HepG2 (cell line): ENCODE data around the gene IGF2BP3. TPM values are rescaled to one million over a fixed set of nuclear protein-coding genes. Genes with fewer than 3 reads are reported as not detected.

ENCODE experiments used
- ATF1 ChIP-seq: IDR thresholded peaks from 2 replicates; pipeline ENCODE4 v1.6.1; 2016; ENCODE audit warnings: mild to moderate bottlenecking, control low read depth
- HMG20B ChIP-seq: conservative IDR thresholded peaks from 2 replicates; pipeline ENCODE4 v1.6.1; 2016; ENCODE audit warnings: missing genetic modification reagents, missing compliant biosample characterization
- KLF6 ChIP-seq: IDR thresholded peaks from 2 replicates; pipeline ENCODE4 v1.8.0; 2016; ENCODE audit warnings: missing biosample characterization, missing genetic modification reagents
- NFYB ChIP-seq: sonication (generic); formaldehyde crosslinking; IDR thresholded peaks from 2 replicates; pipeline ENCODE4 v1.4.0; 2020; ENCODE audit warnings: missing genetic modification reagents
- PCBP1 ChIP-seq: fragments of 200-400 bp; formaldehyde crosslinking; IDR thresholded peaks from 2 replicates; pipeline ENCODE4 v1.6.1; 2017; ENCODE audit warnings: mild to moderate bottlenecking, low read depth, low read length, borderline replicate concordance
- RBM22 ChIP-seq: fragments of 200-400 bp; formaldehyde crosslinking; optimal IDR thresholded peaks from 2 replicates; pipeline ENCODE3; 2017; ENCODE audit warnings: mild to moderate bottlenecking, low read length, moderate library complexity
- RBM39 ChIP-seq: fragments of 200-400 bp; formaldehyde crosslinking; IDR thresholded peaks from one replicate; pipeline ENCODE4 v1.6.1; 2018; ENCODE audit warnings: antibody characterized with exemption, mild to moderate bottlenecking, low read depth, low read length; ENCODE audit not compliant: poor library complexity, severe bottlenecking
- SIN3A ChIP-seq: IDR thresholded peaks from 2 replicates; pipeline ENCODE4 v1.6.1; 2011; ENCODE audit warnings: low read depth, mild to moderate bottlenecking, control low read depth, low read length, borderline replicate concordance
- SP140L ChIP-seq: sonication (generic); formaldehyde crosslinking; IDR thresholded peaks from 2 replicates; pipeline ENCODE4 v1.4.0; 2020; ENCODE audit warnings: missing genetic modification reagents, borderline replicate concordance
- SUZ12 ChIP-seq: fragments of 150-350 bp; IDR thresholded peaks from 2 replicates; pipeline ENCODE4 v1.6.1; 2014; ENCODE audit warnings: low read depth, low read length
- YY1 ChIP-seq: IDR thresholded peaks from 2 replicates; pipeline ENCODE4 v1.6.1; 2011; ENCODE audit warnings: low read length, low read depth, moderate library complexity, mild to moderate bottlenecking; ENCODE audit not compliant: insufficient read depth, insufficient replicate concordance
- ZBTB8A ChIP-seq: sonication (generic); formaldehyde crosslinking; IDR thresholded peaks from 2 replicates; pipeline ENCODE4 v1.4.0; 2020; ENCODE audit warnings: mild to moderate bottlenecking, low read depth, missing genetic modification reagents, borderline replicate concordance
- ZNF20 ChIP-seq: sonication (generic); formaldehyde crosslinking; IDR thresholded peaks from 2 replicates; pipeline ENCODE4 v1.4.0; 2020; ENCODE audit warnings: mild to moderate bottlenecking, moderate library complexity, missing genetic modification reagents
- ZNF264 ChIP-seq: sonication (generic); formaldehyde crosslinking; IDR thresholded peaks from 2 replicates; pipeline ENCODE4 v1.4.0; 2020; ENCODE audit warnings: missing genetic modification reagents
- ZNF672 ChIP-seq: sonication (generic); formaldehyde crosslinking; IDR thresholded peaks from 2 replicates; pipeline ENCODE4 v1.8.1; 2022; ENCODE audit warnings: missing genetic modification reagents
- polyA plus RNA-seq, 8 experiments: library from polyadenylated mRNA; depleted of rRNA in 3 of 8; stranded (reverse) in 7 of 8; unstranded in 1 of 8; fragments of >200 nt; fragmentation: Illumina TruSeq in 4 of 8; extraction: Trizol in 4 of 8; gene quantifications; 2 replicates each; pipeline versions ENCODE4 v1.2.1 to v1.2.3, GENCODE V29; 2011 to 2016; ENCODE audit warnings: low read depth in 4 of 8, missing spikeins in 1 of 8, mixed read lengths in 1 of 8; ENCODE audit not compliant: insufficient read depth in 1 of 8
- total RNA-seq, 5 experiments: library from RNA; depleted of rRNA; stranded (reverse); fragments of >200 nt; fragmentation: Illumina TruSeq; extraction: Trizol; gene quantifications; 2 replicates each; pipeline ENCODE4 v1.2.3, GENCODE V29; 2016; ENCODE audit warnings: low read depth in 1 of 5
- TF ChIP-seq, protein P1 (sequence below): sonication (generic); formaldehyde crosslinking; IDR thresholded peaks from 2 replicates; pipeline ENCODE4 v1.5.0; 2020; ENCODE audit warnings: missing genetic modification reagents
- TF ChIP-seq, protein P2 (sequence below): sonication (generic); formaldehyde crosslinking; IDR thresholded peaks from 2 replicates; pipeline ENCODE4 v1.9.0; 2022; ENCODE audit warnings: missing genetic modification reagents, mild to moderate bottlenecking, borderline replicate concordance
- TF ChIP-seq, protein P3 (sequence below): sonication (generic); formaldehyde crosslinking; IDR thresholded peaks from 2 replicates; pipeline ENCODE4 v1.4.0; 2020; ENCODE audit warnings: mild to moderate bottlenecking, missing genetic modification reagents
- TF ChIP-seq, protein P4 (sequence below): sonication (generic); formaldehyde crosslinking; IDR thresholded peaks from 2 replicates; pipeline ENCODE4 v1.4.0; 2020; ENCODE audit warnings: missing genetic modification reagents
- TF ChIP-seq, protein P5 (sequence below): sonication (generic); formaldehyde crosslinking; IDR thresholded peaks from 2 replicates; pipeline ENCODE4 v1.8.0; 2022; ENCODE audit warnings: missing genetic modification reagents, mild to moderate bottlenecking, moderate library complexity, borderline replicate concordance

The IGF2BP3 gene
- total and polyA plus RNA-seq, 2 of the 13 experiments (the other 11 are each of a cell fraction or from before 2014, with no cell fraction given): 37.7 to 39.5 TPM

DNA sequence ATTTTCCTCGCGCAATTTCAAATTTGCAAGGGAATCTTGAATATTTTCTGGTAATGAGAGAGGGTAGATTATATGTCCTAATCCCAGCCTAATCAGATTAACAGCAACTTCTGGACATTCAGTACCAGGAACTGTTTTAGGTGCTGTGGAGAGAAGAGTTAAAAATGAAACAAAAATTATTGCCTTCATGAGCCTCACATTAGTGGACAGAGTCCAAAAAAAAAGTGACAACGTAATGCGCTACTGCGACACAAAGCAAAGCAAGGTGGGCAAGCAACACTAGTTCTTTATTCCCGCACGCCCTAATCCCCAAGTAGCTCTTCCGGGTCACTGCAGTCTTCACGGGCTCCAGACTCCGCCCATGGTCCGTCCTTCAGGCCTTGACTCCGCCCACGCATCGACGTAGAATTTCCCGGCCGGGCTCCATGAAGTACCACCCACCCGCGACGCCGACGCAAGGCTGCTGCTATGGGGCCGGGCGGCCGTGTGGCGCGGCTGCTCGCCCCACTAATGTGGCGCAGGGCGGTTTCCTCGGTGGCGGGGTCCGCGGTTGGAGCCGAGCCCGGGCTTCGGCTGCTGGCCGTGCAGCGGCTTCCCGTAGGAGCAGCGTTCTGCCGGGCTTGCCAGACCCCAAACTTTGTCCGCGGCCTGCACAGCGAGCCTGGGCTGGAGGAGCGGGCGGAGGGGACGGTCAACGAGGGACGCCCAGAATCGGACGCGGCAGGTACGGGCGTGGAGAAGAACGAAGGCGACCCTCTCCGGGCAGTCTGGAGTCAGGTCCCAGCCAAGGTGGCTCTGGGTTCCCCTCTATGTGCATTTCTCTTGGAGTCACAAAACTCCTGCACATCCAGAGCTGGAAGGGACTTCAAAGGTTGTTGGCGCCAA is 171.2 kb downstream of the IGF2BP3 start, which contains the start of gene MALSU1 (continued):
- TF ChIP-seq, protein P1, sequence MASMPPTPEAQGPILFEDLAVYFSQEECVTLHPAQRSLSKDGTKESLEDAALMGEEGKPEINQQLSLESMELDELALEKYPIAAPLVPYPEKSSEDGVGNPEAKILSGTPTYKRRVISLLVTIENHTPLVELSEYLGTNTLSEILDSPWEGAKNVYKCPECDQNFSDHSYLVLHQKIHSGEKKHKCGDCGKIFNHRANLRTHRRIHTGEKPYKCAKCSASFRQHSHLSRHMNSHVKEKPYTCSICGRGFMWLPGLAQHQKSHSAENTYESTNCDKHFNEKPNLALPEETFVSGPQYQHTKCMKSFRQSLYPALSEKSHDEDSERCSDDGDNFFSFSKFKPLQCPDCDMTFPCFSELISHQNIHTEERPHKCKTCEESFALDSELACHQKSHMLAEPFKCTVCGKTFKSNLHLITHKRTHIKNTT (CRISPR knock-in tag): no peak
- TF ChIP-seq HMG20B: no peak
- TF ChIP-seq NFYB: peak; percentile 28
- peak; percentile 78 for TF ChIP-seq RBM39
- TF ChIP-seq ATF1 (CRISPR knock-in tag): peak; percentile 90
- no peak for TF ChIP-seq SP140L (CRISPR knock-in tag)
- TF ChIP-seq KLF6 (CRISPR knock-in tag): peak; percentile 75; the same call in 1 of the 2 replicates
- TF ChIP-seq, protein P2, sequence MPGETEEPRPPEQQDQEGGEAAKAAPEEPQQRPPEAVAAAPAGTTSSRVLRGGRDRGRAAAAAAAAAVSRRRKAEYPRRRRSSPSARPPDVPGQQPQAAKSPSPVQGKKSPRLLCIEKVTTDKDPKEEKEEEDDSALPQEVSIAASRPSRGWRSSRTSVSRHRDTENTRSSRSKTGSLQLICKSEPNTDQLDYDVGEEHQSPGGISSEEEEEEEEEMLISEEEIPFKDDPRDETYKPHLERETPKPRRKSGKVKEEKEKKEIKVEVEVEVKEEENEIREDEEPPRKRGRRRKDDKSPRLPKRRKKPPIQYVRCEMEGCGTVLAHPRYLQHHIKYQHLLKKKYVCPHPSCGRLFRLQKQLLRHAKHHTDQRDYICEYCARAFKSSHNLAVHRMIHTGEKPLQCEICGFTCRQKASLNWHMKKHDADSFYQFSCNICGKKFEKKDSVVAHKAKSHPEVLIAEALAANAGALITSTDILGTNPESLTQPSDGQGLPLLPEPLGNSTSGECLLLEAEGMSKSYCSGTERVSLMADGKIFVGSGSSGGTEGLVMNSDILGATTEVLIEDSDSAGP (CRISPR knock-in tag): peak; percentile 94; the same call in 1 of the 2 replicates
- TF ChIP-seq, protein P3, sequence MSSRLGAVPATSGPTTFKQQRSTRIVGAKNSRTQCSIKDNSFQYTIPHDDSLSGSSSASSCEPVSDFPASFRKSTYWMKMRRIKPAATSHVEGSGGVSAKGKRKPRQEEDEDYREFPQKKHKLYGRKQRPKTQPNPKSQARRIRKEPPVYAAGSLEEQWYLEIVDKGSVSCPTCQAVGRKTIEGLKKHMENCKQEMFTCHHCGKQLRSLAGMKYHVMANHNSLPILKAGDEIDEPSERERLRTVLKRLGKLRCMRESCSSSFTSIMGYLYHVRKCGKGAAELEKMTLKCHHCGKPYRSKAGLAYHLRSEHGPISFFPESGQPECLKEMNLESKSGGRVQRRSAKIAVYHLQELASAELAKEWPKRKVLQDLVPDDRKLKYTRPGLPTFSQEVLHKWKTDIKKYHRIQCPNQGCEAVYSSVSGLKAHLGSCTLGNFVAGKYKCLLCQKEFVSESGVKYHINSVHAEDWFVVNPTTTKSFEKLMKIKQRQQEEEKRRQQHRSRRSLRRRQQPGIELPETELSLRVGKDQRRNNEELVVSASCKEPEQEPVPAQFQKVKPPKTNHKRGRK (CRISPR knock-in tag): no peak
- TF ChIP-seq ZNF672 (CRISPR knock-in tag): no peak
- TF ChIP-seq, protein P4, sequence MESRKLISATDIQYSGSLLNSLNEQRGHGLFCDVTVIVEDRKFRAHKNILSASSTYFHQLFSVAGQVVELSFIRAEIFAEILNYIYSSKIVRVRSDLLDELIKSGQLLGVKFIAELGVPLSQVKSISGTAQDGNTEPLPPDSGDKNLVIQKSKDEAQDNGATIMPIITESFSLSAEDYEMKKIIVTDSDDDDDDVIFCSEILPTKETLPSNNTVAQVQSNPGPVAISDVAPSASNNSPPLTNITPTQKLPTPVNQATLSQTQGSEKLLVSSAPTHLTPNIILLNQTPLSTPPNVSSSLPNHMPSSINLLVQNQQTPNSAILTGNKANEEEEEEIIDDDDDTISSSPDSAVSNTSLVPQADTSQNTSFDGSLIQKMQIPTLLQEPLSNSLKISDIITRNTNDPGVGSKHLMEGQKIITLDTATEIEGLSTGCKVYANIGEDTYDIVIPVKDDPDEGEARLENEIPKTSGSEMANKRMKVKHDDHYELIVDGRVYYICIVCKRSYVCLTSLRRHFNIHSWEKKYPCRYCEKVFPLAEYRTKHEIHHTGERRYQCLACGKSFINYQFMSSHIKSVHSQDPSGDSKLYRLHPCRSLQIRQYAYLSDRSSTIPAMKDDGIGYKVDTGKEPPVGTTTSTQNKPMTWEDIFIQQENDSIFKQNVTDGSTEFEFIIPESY (CRISPR knock-in tag): no peak
- TF ChIP-seq ZNF264: 0 out of 2 replicates have a peak, but pooled peaks have one; percentile 21
- TF ChIP-seq YY1: peak; percentile 86
- TF ChIP-seq, protein P5, sequence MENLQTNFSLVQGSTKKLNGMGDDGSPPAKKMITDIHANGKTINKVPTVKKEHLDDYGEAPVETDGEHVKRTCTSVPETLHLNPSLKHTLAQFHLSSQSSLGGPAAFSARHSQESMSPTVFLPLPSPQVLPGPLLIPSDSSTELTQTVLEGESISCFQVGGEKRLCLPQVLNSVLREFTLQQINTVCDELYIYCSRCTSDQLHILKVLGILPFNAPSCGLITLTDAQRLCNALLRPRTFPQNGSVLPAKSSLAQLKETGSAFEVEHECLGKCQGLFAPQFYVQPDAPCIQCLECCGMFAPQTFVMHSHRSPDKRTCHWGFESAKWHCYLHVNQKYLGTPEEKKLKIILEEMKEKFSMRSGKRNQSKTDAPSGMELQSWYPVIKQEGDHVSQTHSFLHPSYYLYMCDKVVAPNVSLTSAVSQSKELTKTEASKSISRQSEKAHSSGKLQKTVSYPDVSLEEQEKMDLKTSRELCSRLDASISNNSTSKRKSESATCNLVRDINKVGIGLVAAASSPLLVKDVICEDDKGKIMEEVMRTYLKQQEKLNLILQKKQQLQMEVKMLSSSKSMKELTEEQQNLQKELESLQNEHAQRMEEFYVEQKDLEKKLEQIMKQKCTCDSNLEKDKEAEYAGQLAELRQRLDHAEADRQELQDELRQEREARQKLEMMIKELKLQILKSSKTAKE: no peak
- no peak for TF ChIP-seq PCBP1
- no peak for TF ChIP-seq SUZ12
- TF ChIP-seq SIN3A: peak; percentile 70; the same call in 1 of the 2 replicates
- TF ChIP-seq RBM22: no peak
- TF ChIP-seq ZNF20 (CRISPR knock-in tag): no peak
- no peak for TF ChIP-seq ZBTB8A (CRISPR knock-in tag)
